Activated CD4-positive, alpha-beta memory T cell treated with anti-CD3 and anti-CD28 coated beads, Interleukin-2, amount 10 ng/mL, durations not matched to agents 7 days and 5 days (primary cell): ENCODE data around the gene CCDC174. TPM values are rescaled to one million over a fixed set of nuclear protein-coding genes. Genes with fewer than 3 reads are reported as not detected.

Source experiments
- CTCF ChIA-PET: fragments of 350-600 bp; sonication (Branson Sonifier 250); formaldehyde crosslinking; loops from one replicate; lab custom pipeline; 2021; ENCODE audit warnings: antibody characterized with exemption, inconsistent platforms; lab: Charles Lee
- POLR2A ChIA-PET: fragments of 350-600 bp; sonication (Branson Sonifier 250); formaldehyde crosslinking; loops from one replicate; lab custom pipeline; 2021; ENCODE audit warnings: antibody characterized with exemption; lab: Charles Lee
- DNase-seq: peaks from one replicate; pipeline ENCODE4 v3.0.0-alpha.2; 2020
- H3K27ac Mint-ChIP-seq: one replicate; pipeline ENCODE4 v1.8.0; 2021; ENCODE audit warnings: mild to moderate bottlenecking, mixed read lengths
- H3K27me3 Mint-ChIP-seq: one replicate; pipeline ENCODE4 v1.8.0; 2021; ENCODE audit warnings: mixed read lengths
- H3K36me3 Mint-ChIP-seq: one replicate; pipeline ENCODE4 v1.8.0; 2021; ENCODE audit warnings: low read depth, mixed read lengths
- H3K4me1 Mint-ChIP-seq: one replicate; pipeline ENCODE4 v1.8.0; 2021; ENCODE audit warnings: mixed read lengths
- H3K4me3 Mint-ChIP-seq: one replicate; pipeline ENCODE4 v1.8.0; 2021; ENCODE audit warnings: mild to moderate bottlenecking, mixed read lengths
- H3K9me3 Mint-ChIP-seq: one replicate; pipeline ENCODE4 v1.8.0; 2021; ENCODE audit warnings: mixed read lengths
- total RNA-seq, 2 experiments: library from RNA; stranded (reverse); gene quantifications; one replicate each; pipeline ENCODE4 v1.2.3, GENCODE V29; 2021

The CCDC174 gene
- total RNA-seq, 2 experiments from 2014 or later = 25.1 to 27.4 TPM

DNA sequence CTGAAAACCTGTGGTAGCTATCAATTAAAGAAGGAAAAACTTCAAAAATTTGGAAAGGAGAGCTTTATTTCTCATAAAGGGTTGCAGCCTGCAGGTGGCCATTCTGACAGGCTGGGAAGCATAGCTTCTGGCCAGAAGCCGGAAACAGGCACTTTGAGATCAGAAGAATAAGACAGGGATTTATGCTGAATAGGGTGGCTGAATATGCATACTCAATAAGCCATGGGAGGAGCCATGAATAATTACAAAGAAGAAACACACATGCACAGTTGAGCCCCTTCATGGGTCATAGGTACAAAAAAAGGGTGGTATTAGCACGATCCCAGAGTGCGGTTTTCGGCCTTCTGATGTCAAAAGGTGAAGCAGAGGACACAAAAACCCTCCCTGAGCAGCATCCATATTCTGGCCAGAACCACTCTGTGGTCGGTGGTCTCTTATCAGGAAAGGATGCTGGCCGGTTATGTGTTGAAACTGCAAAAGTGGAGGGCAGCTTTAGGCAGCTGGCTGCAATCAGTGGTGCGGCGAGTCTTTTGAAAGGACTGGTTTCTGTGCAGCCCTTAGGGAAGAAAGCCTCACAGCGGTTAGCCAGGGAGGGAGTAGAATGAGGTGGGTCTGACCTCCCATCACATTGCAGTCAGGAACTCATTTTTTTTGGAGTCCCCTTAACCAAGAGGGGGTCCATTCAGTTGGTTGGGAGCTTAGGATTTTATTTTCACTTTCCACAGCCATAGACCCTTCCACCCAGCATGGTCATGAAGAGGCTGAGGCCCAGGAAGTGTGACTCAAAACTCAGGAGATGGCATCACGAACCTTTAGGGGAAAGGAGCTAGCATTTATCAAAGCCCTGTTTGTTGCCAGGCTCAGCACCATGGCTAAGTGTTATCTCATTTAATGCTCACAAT is 34.7 kb upstream of the CCDC174 start:
- H3K4me1 Mint-ChIP-seq = peaks cover 8% of the 10 kb centered on the region
- H3K27ac Mint-ChIP-seq = no peak overlapping the region
- H3K36me3 Mint-ChIP-seq = no peaks in the 10 kb centered on the region
- no peak overlapping the region for H3K4me3 Mint-ChIP-seq
- no peaks in the 10 kb centered on the region for H3K9me3 Mint-ChIP-seq
- peaks cover 32% of the 10 kb centered on the region for H3K27me3 Mint-ChIP-seq
- DNase-seq = no peak
- CTCF ChIA-PET = no interaction called here
- POLR2A ChIA-PET = no interaction called here

GRCh38 chr3:14617508-14618023 is 34.0 kb upstream of the CCDC174 start:
- DNase-seq = no peak
- no peaks in the 10 kb centered on the region for H3K36me3 Mint-ChIP-seq
- no peak overlapping the region for H3K4me3 Mint-ChIP-seq
- peaks cover 8% of the 10 kb centered on the region for H3K4me1 Mint-ChIP-seq
- CTCF ChIA-PET = no interaction called here
- H3K27me3 Mint-ChIP-seq = peaks cover 28% of the 10 kb centered on the region
- H3K9me3 Mint-ChIP-seq = no peaks in the 10 kb centered on the region
- no peak overlapping the region for H3K27ac Mint-ChIP-seq
- POLR2A ChIA-PET = no interaction called here

- no peaks in the 10 kb centered on the region for H3K36me3 Mint-ChIP-seq
- H3K9me3 Mint-ChIP-seq = no peaks in the 10 kb centered on the region
- H3K4me1 Mint-ChIP-seq = peaks cover 8% of the 10 kb centered on the region
- ChIA-PET POLR2A (interaction anchor here (0.6 to 1.4 kb wide), 2 partner anchors 11 to 32 kb away, joined by 3 to 4 read pairs; partner anchors contain the start of gene CCDC174), CTCF (no interaction called here)
- peaks cover 24% of the 10 kb centered on the region for H3K27me3 Mint-ChIP-seq
- no peak overlapping the region for H3K27ac Mint-ChIP-seq
- no peak overlapping the region for H3K4me3 Mint-ChIP-seq
- no peak for DNase-seq
These were observed 32.0 kb upstream of the CCDC174 start for GRCh38 chr3:14619605-14620004.

- Mint-ChIP-seq H3K4me3 (no peak overlapping the region), H3K36me3 (no peaks in the 10 kb centered on the region), H3K4me1 (peaks cover 8% of the 10 kb centered on the region), H3K27ac (no peak overlapping the region), H3K27me3 (peaks cover 19% of the 10 kb centered on the region), H3K9me3 (no peaks in the 10 kb centered on the region)
- ChIA-PET POLR2A (no interaction called here), CTCF (no interaction called here)
- no peak for DNase-seq
These were observed 31.1 kb upstream of the CCDC174 start for GRCh38 chr3:14620512-14620911.

DNA sequence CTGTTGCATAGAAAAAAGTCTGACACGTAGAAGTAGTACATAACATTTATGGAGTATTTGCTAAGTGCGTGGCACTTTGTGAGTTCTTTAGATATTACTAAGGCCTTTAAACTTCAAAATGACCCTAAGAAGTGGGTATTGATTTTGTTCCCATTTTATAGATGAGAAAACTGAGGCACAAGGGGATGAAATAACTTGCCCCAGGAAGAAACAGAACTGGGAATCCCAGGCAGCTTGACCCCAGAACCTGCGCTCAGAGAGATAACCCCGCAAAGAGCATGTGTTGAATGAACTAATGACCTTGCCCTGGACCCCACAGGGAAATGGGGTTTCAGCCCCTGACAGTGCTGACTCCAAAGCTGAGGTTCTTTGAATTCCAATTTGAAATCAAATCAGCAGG is 30.5 kb upstream of the CCDC174 start:
- Mint-ChIP-seq H3K4me3 (no peak overlapping the region), H3K36me3 (no peaks in the 10 kb centered on the region), H3K9me3 (no peaks in the 10 kb centered on the region), H3K27me3 (peaks cover 15% of the 10 kb centered on the region), H3K4me1 (peaks cover 8% of the 10 kb centered on the region), H3K27ac (no peak overlapping the region)
- DNase-seq = no peak
- POLR2A ChIA-PET = no interaction called here
- CTCF ChIA-PET = no interaction called here

DNA sequence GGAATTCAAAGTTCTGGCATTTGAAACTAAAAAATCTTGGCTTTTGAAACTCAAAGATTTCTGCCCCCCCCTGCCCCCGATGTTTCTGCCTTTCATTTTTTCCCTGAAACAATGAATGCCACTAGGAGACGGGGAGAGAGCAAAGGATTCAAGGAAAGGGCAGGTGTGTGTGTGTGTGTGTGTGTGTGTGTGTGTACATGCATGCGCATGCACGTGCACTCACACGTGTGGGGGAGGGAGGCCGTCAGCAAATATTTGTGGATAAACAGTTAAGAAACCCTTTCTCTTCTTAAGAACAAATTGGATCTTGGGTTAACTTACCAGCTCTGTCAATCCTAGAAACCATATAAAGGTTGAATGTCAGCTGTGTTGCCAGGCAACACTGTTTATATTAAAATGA is 29.2 kb upstream of the CCDC174 start:
- peaks cover 3% of the 10 kb centered on the region for H3K4me1 Mint-ChIP-seq
- H3K36me3 Mint-ChIP-seq = no peaks in the 10 kb centered on the region
- H3K27ac Mint-ChIP-seq = no peak overlapping the region
- ChIA-PET CTCF (no interaction called here), POLR2A (no interaction called here)
- no peak overlapping the region for H3K4me3 Mint-ChIP-seq
- H3K9me3 Mint-ChIP-seq = no peaks in the 10 kb centered on the region
- no peak for DNase-seq
- peaks cover 12% of the 10 kb centered on the region for H3K27me3 Mint-ChIP-seq

- Mint-ChIP-seq H3K36me3 (no peaks in the 10 kb centered on the region), H3K9me3 (no peaks in the 10 kb centered on the region), H3K27me3 (peaks cover 12% of the 10 kb centered on the region), H3K4me3 (no peak overlapping the region), H3K27ac (no peak overlapping the region), H3K4me1 (no peaks in the 10 kb centered on the region)
- DNase-seq = no peak
- ChIA-PET CTCF (interaction anchor here (1.2 kb wide), 1 partner anchor 18 kb away, joined by 3 read pairs; no protein-coding TSS in a partner anchor), POLR2A (no interaction called here)
These were observed 28.0 kb upstream of the CCDC174 start for GRCh38 chr3:14623569-14624051.

- POLR2A ChIA-PET = no interaction called here
- no peak for DNase-seq
- no peaks in the 10 kb centered on the region for H3K4me1 Mint-ChIP-seq
- no peaks in the 10 kb centered on the region for H3K36me3 Mint-ChIP-seq
- no peak overlapping the region for H3K27ac Mint-ChIP-seq
- peaks cover 12% of the 10 kb centered on the region for H3K27me3 Mint-ChIP-seq
- H3K9me3 Mint-ChIP-seq = no peaks in the 10 kb centered on the region
- CTCF ChIA-PET = interaction anchor here (0.6 to 1.2 kb wide), 2 partner anchors 17 to 21 kb away, joined by 3 read pairs; no protein-coding TSS in a partner anchor
- H3K4me3 Mint-ChIP-seq = no peak overlapping the region
These were observed 27.1 kb upstream of the CCDC174 start for GRCh38 chr3:14624498-14624897.

- H3K9me3 Mint-ChIP-seq = no peaks in the 10 kb centered on the region
- no peak overlapping the region for H3K4me3 Mint-ChIP-seq
- no peaks in the 10 kb centered on the region for H3K36me3 Mint-ChIP-seq
- POLR2A ChIA-PET = no interaction called here
- no peak overlapping the region for H3K27ac Mint-ChIP-seq
- CTCF ChIA-PET = interaction anchor here (0.7 kb wide), 1 partner anchor 1595 kb away, joined by 4 read pairs; no protein-coding TSS in a partner anchor
- H3K4me1 Mint-ChIP-seq = no peaks in the 10 kb centered on the region
- H3K27me3 Mint-ChIP-seq = peaks cover 8% of the 10 kb centered on the region
- DNase-seq = no peak
These were observed 26.1 kb upstream of the CCDC174 start for GRCh38 chr3:14625443-14625842.

- no peaks in the 10 kb centered on the region for H3K9me3 Mint-ChIP-seq
- H3K27me3 Mint-ChIP-seq = peaks cover 11% of the 10 kb centered on the region
- no peak overlapping the region for H3K27ac Mint-ChIP-seq
- no peaks in the 10 kb centered on the region for H3K36me3 Mint-ChIP-seq
- no peaks in the 10 kb centered on the region for H3K4me1 Mint-ChIP-seq
- ChIA-PET CTCF (no interaction called here), POLR2A (no interaction called here)
- DNase-seq = no peak
- H3K4me3 Mint-ChIP-seq = no peak overlapping the region
These were observed 23.7 kb upstream of the CCDC174 start for GRCh38 chr3:14627815-14628214.

GRCh38 chr3:14628406-14628805 is 23.2 kb upstream of the CCDC174 start:
- Mint-ChIP-seq H3K27me3 (peaks cover 11% of the 10 kb centered on the region), H3K27ac (no peak overlapping the region), H3K4me1 (no peaks in the 10 kb centered on the region), H3K9me3 (no peaks in the 10 kb centered on the region), H3K36me3 (no peaks in the 10 kb centered on the region), H3K4me3 (no peak overlapping the region)
- POLR2A ChIA-PET = no interaction called here
- CTCF ChIA-PET = no interaction called here
- no peak for DNase-seq

GRCh38 chr3:14630404-14631100 is 21.0 kb upstream of the CCDC174 start:
- H3K36me3 Mint-ChIP-seq = no peaks in the 10 kb centered on the region
- POLR2A ChIA-PET = interaction anchor here (1.8 kb wide), 1 partner anchor 17 kb away, joined by 4 read pairs; no protein-coding TSS in a partner anchor
- no peak overlapping the region for H3K4me3 Mint-ChIP-seq
- CTCF ChIA-PET = interaction anchor here (0.6 to 1.3 kb wide), 5 partner anchors 168 to 425 kb away, joined by 3 to 4 read pairs (median 3); no protein-coding TSS in a partner anchor
- peaks cover 6% of the 10 kb centered on the region for H3K27me3 Mint-ChIP-seq
- DNase-seq = no peak
- no peaks in the 10 kb centered on the region for H3K4me1 Mint-ChIP-seq
- H3K9me3 Mint-ChIP-seq = no peaks in the 10 kb centered on the region
- H3K27ac Mint-ChIP-seq = no peak overlapping the region

DNA sequence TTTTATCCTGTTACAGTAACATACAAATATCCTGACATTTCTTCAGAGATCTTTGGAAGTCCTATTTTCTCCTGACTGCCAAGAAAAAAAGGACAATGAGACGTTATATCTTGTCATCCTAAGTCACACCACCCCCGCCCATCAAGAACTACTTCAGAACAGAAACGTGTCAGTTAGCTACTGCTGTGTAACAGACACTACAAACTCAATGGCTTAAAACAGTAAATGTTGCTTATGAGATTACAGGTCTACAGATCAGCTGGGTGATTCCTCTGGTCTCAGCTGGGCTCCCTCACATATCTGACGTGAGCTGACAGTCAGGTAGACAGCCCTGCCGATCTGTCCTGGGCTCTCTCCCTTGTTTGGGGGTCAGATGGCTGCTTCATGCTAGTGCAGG is 20.5 kb upstream of the CCDC174 start:
- CTCF ChIA-PET = interaction anchor here (0.6 to 1.3 kb wide), 4 partner anchors 290 to 1315 kb away, joined by 3 to 4 read pairs (median 3); no protein-coding TSS in a partner anchor

More for the DNA sequence above, 20.5 kb upstream of the CCDC174 start:
- Mint-ChIP-seq H3K9me3 (no peaks in the 10 kb centered on the region), H3K36me3 (no peaks in the 10 kb centered on the region), H3K4me3 (no peak overlapping the region), H3K27ac (no peak overlapping the region), H3K4me1 (no peaks in the 10 kb centered on the region), H3K27me3 (peaks cover 6% of the 10 kb centered on the region)
- DNase-seq = no peak
- POLR2A ChIA-PET = interaction anchor here (1.8 kb wide), 1 partner anchor 16 kb away, joined by 4 read pairs; no protein-coding TSS in a partner anchor
